ENCODE results near the gene FGF12. TPM values are rescaled to one million over a fixed set of nuclear protein-coding genes. Genes with fewer than 3 reads are reported as not detected.
A peak's percentile ranks its signal among the peaks of the same experiment; 100 is the strongest.

Gene FGF12
- total and polyA plus RNA-seq, 11 donors: 21.8 to 420 (median 265) TPM

- Histone ChIP-seq H3K9me3 (no peaks in the 10 kb centered on the region), H3K4me3 (no peak overlapping the region), H3K4me1 (peaks cover 0 to 26% (median 8%) of the 10 kb centered on the region in 12 donors), H3K27ac (no peak overlapping the region), H3K27me3 (peaks cover 0 to 10% (median 0%) of the 10 kb centered on the region in 9 donors), H3K36me3 (no peaks in the 10 kb centered on the region)
- 20 to 23% (median 21%) methylated on average over 12 of the region's 12 CpGs for WGBS, 4 donors
- intact Hi-C loops (cut with DNase I): loop anchor here (1.0 to 10.0 kb wide), 11 partner anchors 255 to 1027 kb away; no protein-coding TSS in a partner anchor
- TF ChIP-seq CTCF (IDR thresholded peaks at IDR 0.05) (peak; percentile 95 to 100 (median 98)), POLR2A (IDR thresholded peaks at IDR 0.05) (no peak)
- ATAC-seq (peak; percentile 48 to 75 (median 72)), DNase-seq (peak; percentile 33 to 76 (median 44))
Observed at GRCh38 chr3:192444096-192444790, 283.1 kb downstream of the FGF12 start.

GRCh38 chr3:192435241-192435640, 292.1 kb downstream of the FGF12 start:
- Histone ChIP-seq H3K4me3 (no peak overlapping the region), H3K27ac (no peak overlapping the region), H3K36me3 (no peaks in the 10 kb centered on the region), H3K9me3 (no peaks in the 10 kb centered on the region), H3K4me1 (peaks cover 0 to 24% (median 0%) of the 10 kb centered on the region in 12 donors), H3K27me3 (no peaks in the 10 kb centered on the region)
- TF ChIP-seq POLR2A (IDR thresholded peaks at IDR 0.05) (no peak), CTCF (IDR thresholded peaks at IDR 0.05) (no peak)
- ATAC-seq (no peak), DNase-seq (no peak)
- intact Hi-C loops (cut with DNase I): no loop called here
- WGBS, 4 donors: 56 to 76% (median 69%) methylated on average over 3 of the region's 3 CpGs

GRCh38 chr3:192434186-192434585, 293.2 kb downstream of the FGF12 start:
- Histone ChIP-seq H3K27ac (no peak overlapping the region), H3K36me3 (no peaks in the 10 kb centered on the region), H3K4me3 (no peak overlapping the region), H3K27me3 (no peaks in the 10 kb centered on the region), H3K4me1 (peaks cover 0 to 24% (median 0%) of the 10 kb centered on the region in 12 donors), H3K9me3 (no peaks in the 10 kb centered on the region)
- DNase-seq (no peak), ATAC-seq (peak in 2 of 4 donors; percentile 18 to 27)
- TF ChIP-seq CTCF (IDR thresholded peaks at IDR 0.05) (no peak), POLR2A (IDR thresholded peaks at IDR 0.05) (no peak)
- intact Hi-C loops (cut with DNase I): no loop called here
- 78 to 89% (median 86%) methylated on average over 2 of the region's 2 CpGs for WGBS, 4 donors

- intact Hi-C loops (cut with DNase I): no loop called here
- TF ChIP-seq POLR2A (IDR thresholded peaks at IDR 0.05) (no peak), CTCF (IDR thresholded peaks at IDR 0.05) (no peak)
Observed at GRCh38 chr3:192433704-192434103, 293.6 kb downstream of the FGF12 start.

More at GRCh38 chr3:192433704-192434103, 293.6 kb downstream of the FGF12 start:
- H3K27ac ChIP-seq: no peak overlapping the region
- no peak for ATAC-seq
- H3K36me3 ChIP-seq: no peaks in the 10 kb centered on the region
- H3K4me1 ChIP-seq: peaks cover 0 to 24% (median 0%) of the 10 kb centered on the region in 12 donors
- no peak for DNase-seq
- no peak overlapping the region for H3K4me3 ChIP-seq
- WGBS, 4 donors: 59 to 70% (median 62%) methylated on average over 5 of the region's 5 CpGs
- H3K27me3 ChIP-seq: no peaks in the 10 kb centered on the region
- no peaks in the 10 kb centered on the region for H3K9me3 ChIP-seq
